Activated CD4-positive, CD25-positive, alpha-beta regulatory T cell treated with anti-CD3 and anti-CD28 coated beads, Interleukin-2, amount 50 U/mL, for 16 hours (primary cell): Measurements from ENCODE around the gene C7orf33.
"Not testable (repeated sequence)": the region's sequence is repeated elsewhere in the genome, so short reads cannot be mapped to it uniquely, and the experiment has no call there.

Source experiments
- DNase-seq: peaks from one replicate; pipeline ENCODE4 v3.0.0-alpha.2; 2020; ENCODE audit warnings: low read depth, low spot score

The C7orf33 gene

DNA sequence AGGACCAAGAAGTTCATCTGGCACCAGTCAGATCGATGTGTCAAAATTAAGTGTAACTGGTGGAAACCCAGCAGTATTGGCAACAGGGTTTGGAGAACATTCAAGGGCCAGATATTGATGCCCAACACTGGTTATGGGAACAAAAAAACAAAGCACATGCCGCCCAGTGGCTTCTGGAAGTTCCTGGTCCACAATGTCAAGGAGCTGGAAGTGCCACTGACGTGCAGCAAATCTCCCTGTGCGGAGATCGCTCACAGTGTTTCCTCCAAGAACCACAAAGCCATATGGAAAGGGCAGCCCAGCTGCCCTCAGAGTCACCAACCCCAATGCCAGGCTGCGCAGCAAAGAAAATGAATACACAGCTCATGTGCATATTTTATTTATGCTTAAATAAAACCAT is 10.1 kb upstream of the C7orf33 start:
- DNase-seq, result no peak

DNA sequence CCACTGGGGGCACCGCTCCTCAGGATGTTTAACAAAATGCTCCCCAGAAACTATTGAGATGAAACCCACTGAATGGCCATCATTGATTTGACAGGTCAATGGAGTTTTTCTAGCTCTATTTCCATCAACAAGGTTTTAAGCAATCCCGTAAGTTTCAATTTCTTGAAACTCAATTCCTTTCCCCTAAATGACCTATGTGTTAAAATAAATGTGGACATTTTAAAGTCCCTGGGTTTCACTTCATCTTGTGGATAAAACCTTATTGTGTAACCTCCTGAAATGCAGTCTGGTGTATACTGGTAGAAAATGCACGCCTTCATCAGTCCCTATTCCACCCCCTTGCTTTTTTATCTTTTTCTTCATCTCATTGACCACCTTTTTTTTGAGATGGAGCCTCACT is 8.9 kb upstream of the C7orf33 start:
- DNase-seq, result no peak

DNA sequence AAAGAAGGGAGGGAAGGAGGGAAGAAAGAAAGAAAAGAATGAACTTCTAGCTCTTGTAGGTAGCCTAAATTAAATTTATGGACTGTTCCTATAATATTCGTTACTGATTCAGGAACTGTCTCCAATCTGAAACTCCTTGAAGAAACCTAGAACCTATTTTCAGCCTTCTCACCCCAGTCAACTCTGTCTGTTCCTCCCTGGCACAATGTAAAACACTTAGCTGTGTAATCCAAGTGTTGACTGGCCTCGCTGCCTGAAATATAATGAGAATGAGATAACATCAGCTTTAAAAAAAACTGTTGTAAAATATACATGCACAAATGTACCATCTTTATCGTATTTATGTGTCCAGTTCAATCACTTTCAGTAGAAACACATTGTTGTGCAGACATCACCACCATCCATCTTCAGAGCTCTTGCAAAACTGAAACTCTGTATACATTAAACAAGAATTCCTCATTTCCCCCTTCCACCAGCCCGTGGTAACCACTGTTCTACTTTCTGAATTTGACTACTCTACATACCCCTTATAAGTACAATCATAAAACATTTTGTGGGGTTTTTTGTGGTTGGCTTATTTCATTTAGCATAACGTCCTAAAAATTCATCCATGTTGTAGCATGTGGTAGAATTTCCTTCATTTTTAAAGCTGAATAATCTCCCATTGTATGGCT is 6.3 kb upstream of the C7orf33 start:
- no peak for DNase-seq

DNA sequence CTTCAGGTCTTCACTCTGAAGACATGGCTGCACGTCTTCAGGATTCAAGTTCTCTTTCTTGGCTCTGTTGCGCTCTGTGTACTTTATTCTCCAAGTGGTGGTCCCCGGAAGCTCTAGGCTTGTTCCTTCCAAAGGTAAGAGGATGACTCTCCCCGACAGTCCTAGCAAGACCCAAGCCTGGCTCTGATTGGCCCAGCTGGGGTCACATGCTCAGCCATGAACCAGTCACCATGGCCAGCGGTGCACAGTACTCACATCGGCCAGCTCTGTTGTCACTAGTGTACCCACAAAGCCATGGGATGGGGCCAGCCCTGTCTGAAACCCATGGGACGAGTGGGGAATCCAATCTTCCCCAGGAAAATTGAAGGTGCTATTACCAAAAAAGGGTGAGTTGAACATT is 5.2 kb upstream of the C7orf33 start:
- DNase-seq, result no peak

DNA sequence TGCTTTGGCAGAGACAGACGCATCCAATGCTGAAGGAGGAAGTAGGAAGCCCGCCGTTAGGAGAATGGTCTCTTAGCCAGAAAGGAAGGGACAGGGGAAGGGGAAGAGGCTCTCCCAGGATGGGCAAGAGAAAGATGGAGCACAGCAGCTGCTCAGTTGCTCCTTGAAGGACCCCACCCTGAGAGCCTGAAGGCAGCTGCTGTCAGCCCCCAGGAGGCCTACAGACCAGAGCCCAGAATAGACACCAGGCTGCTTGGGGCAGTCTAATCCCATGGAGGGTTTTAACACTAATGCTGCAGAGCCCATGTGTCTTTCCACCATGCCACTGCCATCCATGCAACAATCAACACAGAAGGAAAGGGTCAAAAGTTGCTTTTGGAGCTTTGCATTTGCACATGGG is 3.5 kb upstream of the C7orf33 start:
- no peak for DNase-seq

DNA sequence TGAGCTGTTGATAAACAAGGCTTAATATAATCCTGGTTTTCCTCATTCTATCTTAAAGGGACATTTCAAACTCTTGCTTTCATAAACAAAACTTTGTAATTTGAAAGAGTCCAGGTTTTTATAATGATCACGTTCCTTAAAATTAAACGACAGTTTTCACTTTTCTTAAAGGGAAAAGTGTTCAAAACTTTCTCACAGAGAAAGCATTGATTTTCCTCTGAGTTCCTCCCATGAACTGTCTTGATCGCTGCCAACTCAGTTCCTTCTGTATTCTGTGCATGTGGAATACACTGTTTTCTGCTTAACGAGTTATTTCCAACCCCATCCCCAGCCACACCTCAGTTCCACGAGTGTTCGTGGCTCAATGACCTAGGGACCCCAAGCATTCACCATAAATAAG is 2.4 kb upstream of the C7orf33 start:
- no peak for DNase-seq

DNA sequence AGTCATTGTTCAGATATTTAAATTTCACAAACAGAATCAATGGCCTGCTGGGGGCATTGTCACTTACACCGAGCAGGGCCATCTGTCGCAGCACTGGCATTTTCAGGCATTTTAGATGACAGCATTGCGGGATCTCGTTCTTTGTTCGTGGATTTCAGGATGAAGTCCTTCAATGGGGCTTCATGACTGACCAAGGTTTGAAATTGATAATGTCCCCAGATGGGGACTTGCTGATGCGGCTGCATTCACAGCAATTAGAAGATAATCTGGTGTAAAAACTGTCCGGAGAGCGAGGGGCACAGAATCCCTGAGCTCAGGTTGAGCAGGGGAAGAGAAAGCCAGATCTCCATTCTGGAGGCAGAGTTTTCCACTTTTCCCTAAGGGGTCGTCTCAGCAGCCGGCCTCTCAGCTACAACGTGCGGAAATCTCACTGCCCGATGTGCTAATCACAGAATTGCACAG is 1.9 kb upstream of the C7orf33 start:
- no peak for DNase-seq

DNA sequence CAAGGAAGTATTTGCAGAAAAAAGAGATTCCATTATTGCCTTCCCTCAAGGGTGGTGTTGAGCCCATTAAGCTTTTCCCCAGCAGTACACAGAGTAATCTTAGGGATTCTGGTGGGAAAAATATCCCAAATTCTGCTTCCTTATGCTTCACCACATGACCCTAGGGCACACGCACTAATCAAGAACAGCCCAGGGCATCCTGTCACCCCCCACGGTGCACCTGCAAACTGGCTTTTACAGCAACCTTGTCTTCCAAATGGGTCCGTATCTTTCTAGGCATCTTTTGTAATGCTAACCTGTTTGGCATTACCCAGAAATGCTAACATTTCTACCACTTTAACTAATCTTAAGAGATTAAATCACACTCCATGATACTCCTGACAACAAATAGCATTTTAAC is 926 bp upstream of the C7orf33 start:
- no peak for DNase-seq

DNA sequence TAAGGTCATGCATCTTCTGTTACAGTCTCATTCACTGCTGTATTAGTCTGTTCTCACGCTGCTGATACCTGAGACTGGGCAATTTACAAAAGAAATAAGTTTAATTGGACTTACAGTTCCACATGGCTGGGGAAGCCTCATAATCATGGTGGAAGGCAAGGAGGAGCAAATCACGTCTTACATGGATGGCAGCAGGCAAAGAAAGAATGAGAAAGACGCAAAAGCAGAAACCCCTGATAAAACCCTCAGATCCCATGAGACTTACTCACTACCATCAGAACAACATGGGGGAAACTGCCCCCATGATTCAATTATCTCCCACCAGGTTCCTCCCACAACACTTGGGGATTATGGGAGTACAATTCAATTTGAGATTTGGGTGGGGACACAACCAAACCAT is 5.8 kb downstream of the C7orf33 start:
- DNase-seq, result not testable (repeated sequence)

DNA sequence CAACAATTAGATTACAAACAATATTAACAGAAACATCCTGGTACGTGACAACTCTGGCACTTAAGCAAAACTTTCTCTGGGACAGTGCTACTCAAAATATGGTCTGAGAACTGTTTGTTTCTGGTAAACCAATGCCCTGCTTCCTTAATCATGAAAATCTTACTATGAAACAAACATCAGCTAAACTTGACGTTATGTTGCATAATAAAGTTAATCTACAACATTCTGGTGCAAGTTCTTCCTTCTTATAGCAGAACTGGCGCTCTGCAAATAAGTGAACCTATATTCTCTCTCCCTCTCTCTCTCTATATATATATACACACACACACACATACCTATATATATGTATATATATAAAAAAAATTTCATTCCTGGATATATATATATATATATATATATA is 7.8 kb downstream of the C7orf33 start:
- no peak for DNase-seq

DNA sequence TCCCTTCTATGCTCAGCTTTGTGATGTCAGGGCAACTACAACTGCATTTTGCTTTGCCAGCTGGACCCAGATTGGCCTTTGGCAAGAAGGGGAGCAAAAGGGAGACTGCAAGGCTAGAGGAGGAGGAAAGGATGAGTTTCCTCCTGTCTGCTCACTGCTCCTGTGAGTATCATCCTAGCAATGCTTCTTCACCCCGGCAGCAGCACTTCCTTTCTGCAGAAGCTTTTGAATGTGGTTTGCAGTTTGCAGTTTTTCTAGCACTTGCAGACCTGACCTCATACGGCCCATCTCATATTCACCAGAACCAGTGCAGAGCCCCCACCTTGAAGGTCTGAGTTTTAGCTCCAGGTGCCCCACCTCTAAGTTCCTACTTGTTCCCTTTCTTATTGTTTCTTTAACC is 14.8 kb downstream of the C7orf33 start:
- DNase-seq, result no peak

DNA sequence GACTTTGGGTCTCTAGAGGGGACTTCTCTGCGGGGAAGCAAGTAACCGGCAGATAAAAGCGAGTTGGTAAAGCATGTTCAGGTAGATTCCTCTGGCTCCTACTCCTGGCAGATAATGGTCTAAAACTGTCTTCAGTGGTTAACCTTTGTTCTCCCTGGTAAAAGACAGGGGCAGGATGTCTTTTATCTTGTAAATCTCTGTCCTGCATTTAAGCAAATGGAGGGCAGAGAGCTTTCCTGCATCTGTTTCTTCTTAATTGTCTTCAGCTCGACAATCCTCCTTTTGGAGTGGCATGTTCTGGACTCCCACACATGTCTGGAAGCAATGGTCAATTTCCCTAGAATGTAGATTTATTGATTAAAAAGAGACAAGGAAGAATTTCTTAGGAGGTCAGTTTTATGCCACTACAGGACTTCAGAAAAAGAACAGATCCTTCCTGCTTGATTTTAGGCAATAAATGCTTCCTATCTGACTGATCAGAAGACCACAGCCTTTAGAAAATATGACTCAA is 16.6 kb downstream of the C7orf33 start:
- no peak for DNase-seq

DNA sequence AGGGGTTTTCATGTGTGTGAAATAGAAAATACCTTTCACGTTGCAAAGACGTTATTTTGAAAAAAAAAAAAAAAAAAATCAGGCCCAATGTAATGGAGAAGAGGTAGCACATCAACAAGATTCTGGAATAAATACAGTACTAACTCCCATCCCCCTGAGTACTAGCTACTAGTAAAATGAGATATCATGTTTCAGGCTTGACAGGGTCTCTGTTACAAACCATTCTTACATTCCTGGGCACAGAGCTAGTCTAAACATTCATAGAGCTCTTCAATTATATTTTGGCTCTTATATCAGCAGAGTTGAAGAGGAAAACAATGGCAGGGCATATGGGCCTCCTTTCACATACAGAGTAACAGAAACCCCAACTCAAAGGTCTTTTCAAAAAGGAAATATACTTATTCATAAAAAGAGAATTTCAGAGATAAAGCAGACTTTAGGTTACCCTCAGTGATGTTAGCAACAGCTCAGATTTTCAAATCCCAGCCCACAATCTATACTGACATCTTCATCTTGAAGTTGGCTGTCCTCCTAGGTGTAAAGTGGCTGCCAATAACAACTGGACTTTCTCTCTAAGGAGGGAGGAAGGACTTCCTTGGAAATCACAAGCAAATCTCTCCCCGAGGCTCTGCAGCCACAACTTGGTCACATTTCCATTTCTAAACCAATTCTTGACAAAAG is 18.6 kb downstream of the C7orf33 start:
- DNase-seq, result no peak

DNA sequence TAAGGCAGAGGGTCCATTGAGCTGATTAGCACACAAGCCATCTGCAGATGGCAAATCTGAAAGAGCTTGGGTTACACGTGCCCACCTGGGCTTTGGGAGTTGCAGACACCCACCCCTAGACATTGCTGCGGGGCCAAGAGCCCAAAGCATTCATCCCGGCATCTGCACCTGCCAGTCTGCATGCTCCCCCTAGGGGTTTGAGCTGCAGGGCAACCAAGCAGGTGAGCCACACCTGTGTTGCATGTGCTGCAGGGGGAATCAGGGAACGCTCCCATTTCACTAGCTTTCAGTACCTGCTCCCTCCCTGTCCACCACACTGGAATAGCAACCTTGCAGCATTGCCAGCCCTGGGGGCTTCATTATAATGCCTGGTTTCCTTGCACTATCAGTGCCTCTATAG is 21.1 kb downstream of the C7orf33 start:
- DNase-seq, result no peak

DNA sequence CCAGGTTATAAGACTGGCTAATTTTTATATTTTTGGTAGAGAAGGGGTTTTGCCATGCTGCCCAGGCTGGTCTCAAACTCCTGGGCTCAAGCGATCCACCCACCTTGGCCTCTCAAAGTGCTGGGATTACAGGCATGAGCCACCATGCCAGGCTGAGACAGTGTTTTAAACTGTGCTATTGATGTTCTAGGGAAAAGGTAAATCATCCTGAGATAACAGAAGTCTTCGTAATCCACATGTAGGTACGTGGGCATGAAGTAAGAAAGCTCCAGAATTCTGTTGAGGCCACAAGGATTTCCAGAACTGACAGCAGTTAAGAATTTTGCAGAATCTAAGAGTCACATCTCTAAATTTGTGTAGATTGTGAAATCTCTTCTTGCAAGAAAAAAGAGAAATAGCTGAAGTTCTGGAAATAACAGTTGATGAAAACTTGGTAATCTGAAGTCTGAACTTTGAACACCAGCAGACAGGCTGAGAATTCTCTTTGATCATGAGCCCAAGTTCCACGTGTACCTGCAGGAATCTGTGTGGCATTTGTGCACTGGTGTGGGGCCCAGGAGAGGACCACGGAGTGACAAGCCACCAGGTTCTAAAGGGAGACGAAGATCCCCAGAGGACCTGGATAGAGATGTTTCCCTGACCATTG is 24.6 kb downstream of the C7orf33 start:
- no peak for DNase-seq

DNA sequence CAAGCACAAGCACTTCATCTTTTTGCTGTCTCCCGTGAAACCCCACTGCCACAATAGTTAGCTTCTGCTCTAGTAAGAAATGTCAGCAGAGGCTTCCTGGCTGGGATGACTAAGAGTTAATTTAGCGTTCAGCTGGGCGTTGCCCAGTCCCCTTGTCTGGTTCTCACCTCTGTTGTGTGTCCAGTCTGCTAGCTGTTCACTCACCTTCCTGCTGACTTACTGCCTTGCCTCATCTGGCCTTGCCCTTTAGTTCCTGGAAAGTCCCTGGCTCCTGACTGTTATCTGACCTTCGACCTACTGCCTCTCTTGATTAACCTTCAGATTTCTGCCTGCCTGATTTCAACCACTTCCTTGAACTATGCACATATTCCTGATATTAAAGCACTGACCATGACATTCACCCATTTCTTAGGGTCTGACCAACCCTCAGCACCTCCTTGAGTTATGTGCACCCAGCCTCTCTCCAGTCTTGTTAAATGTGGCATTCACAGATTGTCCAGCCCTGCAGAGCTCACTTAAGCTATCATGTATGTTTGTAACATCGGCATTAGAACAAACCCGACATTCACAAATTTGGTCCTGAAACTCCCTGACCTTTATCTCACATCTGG is 30.3 kb downstream of the C7orf33 start:
- DNase-seq, result no peak

DNA sequence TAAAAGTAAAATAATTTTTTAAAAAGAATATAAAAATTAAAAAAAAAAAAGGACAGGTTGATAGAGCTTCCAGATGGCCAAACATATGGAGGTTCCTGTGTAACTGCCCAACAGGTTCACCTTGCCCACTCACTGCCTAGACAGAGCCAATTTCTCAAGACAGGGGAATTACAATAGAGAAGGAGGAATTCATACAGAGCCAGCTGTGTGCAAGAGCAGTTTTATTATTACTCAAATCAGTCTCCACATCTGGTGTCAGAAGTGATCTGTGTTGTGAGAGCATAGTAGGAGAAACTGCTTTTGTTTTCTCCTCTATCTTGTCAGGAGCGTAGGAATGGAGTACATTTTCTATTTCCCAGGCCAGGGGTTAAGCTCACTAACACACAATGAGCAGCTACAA is 31.0 kb downstream of the C7orf33 start:
- no peak for DNase-seq

DNA sequence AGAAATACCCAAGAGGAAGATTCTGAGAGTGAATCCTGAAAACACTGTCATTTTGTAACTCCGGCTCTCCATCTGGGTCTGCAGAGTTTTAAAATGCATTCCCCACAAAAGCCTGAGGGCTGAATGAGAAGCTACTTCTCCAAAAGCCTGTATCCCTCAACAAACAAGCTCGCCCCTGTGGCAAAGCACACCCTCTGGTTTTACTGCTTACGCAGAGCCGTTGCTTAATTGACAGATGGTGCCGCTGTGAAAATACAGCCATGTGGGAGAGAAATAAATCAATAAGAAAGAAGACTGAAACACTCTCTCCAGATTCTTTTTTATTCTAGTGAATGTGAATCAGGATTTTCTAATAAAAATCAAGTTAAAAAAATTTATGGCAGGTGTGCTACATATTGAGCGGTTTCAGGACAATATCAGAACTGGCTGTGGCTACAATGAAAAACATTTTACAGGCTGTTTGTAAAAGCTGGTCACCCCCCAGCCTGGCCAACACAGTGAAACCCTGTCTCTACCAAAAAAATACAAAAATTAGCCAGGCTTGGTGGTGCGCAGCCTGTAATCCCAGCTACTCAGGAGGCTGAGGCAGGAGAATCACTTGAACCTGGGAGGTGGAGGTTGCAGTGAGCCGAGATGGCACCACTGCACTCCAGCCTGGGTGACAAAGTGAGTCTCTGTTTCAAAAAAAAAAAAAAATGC is 32.5 kb downstream of the C7orf33 start:
- no peak for DNase-seq

DNA sequence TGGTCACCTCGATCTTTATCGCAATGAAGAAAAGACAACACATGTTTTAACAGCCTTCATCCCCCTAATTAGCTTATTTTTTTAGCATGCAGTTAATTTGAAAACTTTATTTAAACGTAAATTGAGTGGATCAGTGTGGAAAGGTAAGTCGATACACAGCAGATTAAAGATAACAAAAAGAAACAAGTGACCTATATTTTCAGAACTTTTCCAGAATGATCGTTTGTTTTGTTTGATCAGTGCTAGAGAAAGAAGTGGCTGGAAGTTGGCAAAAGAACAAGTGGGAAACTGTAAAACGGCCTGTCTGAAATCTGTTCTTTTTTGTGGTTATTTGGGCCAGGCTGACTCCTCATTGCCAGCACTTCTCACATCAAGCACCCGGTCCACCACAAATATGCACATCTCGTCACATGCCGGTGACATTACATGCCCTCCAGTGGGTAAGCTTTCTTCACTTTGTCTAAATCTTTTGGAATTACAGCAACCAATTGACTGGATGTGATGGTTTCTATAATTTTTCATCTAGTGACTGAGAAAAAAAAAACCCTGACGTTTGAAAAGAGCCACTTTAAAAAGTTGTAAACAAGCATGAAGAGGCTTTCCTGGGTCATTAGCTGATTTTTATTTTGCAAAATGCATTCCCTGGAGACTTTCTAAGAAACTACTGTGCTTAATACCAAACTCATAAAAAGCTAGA is 33.2 kb downstream of the C7orf33 start:
- DNase-seq, result no peak

DNA sequence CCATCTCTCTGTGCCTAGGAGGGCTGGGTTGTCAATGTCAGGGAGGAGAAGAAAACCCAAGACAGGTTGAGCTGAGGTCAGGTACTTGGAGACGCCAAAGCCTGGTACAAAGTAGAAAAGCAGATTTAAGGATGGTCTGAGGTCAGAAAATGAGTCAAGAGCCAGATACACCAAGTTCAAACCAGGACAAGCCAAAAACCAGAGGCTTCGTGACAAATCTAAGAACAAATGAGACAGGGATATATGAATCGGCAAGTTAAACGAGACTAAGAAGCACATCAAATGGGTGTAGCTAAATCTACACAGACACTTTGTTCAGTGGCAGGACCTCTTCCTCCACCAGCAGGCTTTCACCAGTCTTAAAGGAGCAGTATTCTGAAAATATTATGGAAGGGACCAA is 34.2 kb downstream of the C7orf33 start:
- no peak for DNase-seq

DNA sequence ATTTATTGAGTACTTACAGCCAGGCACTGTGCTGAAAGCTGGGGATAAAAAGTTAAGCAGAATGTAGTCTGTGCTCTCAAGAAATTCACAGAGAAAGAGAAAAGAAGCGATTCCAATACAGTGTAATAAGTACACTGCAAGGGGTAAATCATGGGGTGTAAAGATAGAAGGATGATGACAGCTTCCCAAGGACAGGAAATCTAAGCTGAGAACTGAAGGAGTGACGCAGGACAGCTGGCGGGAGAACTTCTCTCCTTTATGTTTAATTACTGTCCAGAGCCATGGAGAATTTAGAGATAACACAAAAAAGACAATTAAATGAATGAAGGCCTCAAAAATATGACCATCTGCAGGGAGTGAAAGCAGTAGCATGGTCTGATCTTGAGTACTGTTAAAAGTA is 34.8 kb downstream of the C7orf33 start:
- no peak for DNase-seq
